Thyroid gland (tissue), 4 donors: ENCODE data around the gene REPIN1. TPM values are rescaled to one million over a fixed set of nuclear protein-coding genes. Genes with fewer than 3 reads are reported as not detected.

Experiments
- DNase-seq, 2 donors: peaks; one replicate each; pipeline ENCODE4 v3.0.0-alpha.2; 2019
- H3K27ac ChIP-seq, 3 donors: fragments of 200-600 bp; sonication (generic); 1 replicate in 2 of 3; 2 replicates in 1 of 3; pipeline ENCODE4 v1.5.1; 2016 to 2019; ENCODE audit warnings: mild to moderate bottlenecking in 1 of 3, moderate library complexity in 1 of 3
- H3K27me3 ChIP-seq: fragments of 200-600 bp; sonication (generic); one replicate; pipeline ENCODE4 v1.5.1; 2019
- H3K36me3 ChIP-seq, 2 donors: fragments of 200-600 bp; sonication (generic); one replicate each; pipeline ENCODE4 v1.5.1; 2016 to 2019
- H3K4me1 ChIP-seq, 2 donors: fragments of 200-600 bp; sonication (generic); one replicate each; pipeline ENCODE4 v1.5.1; 2017 to 2019
- H3K4me3 ChIP-seq, 3 donors: fragments of 200-600 bp; sonication (generic); replicated peaks in 1 of 3; 1 replicate in 2 of 3; 2 replicates in 1 of 3; pipeline ENCODE4 v1.5.1; 2016; ENCODE audit warnings: mild to moderate bottlenecking in 1 of 3
- H3K9me3 ChIP-seq: fragments of 200-600 bp; sonication (generic); one replicate; pipeline ENCODE4 v1.5.1; 2017
- CTCF ChIP-seq, 6 experiments: fragments of 200-600 bp in 3 of 6; fragments of 450-650 bp in 3 of 6; sonication (generic) in 3 of 6; IDR thresholded peaks; one replicate each; pipeline ENCODE4 v1.5.1; 2016 to 2019; ENCODE audit warnings: antibody characterized with exemption in 6 of 6, mild to moderate bottlenecking in 2 of 6, inconsistent platforms in 1 of 6, moderate library complexity in 1 of 6
- POLR2A ChIP-seq, 2 donors: fragments of 450-650 bp; IDR thresholded peaks; one replicate each; pipeline ENCODE4 v1.6.1; 2017; ENCODE audit warnings: antibody characterized with exemption in 2 of 2, mild to moderate bottlenecking in 2 of 2, moderate library complexity in 1 of 2
- WGBS, 2 donors: methylation state at CpG; one replicate each; pipeline ENCODE4 v1.1.5; 2017; 5-methylcytosine and 5-hydroxymethylcytosine counted together
- intact Hi-C: fragments of 100-400 bp; cut with DNase I; formaldehyde crosslinking; loops from one replicate; pipeline ENCODE4 v1.15.1; 2023
- total RNA-seq, 4 donors: library from RNA; depleted of rRNA; stranded (reverse); fragments of >200 nt; gene quantifications; one replicate each; pipeline ENCODE4 v1.2.3, GENCODE V29; 2016

REPIN1 gene
- total RNA-seq, 4 donors from 2014 or later, result 71.9 to 144 (median 123) TPM

GRCh38 chr7:150343225-150343624 is 25.4 kb upstream of the REPIN1 start:
- DNase-seq, result no peak
- H3K4me3 ChIP-seq, result no peak overlapping the region
- H3K9me3 ChIP-seq, result no peaks in the 10 kb centered on the region
- TF ChIP-seq POLR2A (IDR thresholded peaks at IDR 0.05) (no peak), CTCF (IDR thresholded peaks at IDR 0.05) (no peak)
- H3K27ac ChIP-seq, result no peak overlapping the region
- intact Hi-C loops, result no loop called here
- H3K27me3 ChIP-seq, result no peaks in the 10 kb centered on the region
- no peaks in the 10 kb centered on the region for H3K36me3 ChIP-seq
- WGBS, 2 donors, result 92 to 93% methylated on average over 2 of the region's 2 CpGs
- peaks cover 14 to 24% of the 10 kb centered on the region in 2 donors for H3K4me1 ChIP-seq

- no peak for DNase-seq
- Histone ChIP-seq H3K27me3 (no peaks in the 10 kb centered on the region), H3K9me3 (no peaks in the 10 kb centered on the region), H3K4me1 (peaks cover 14 to 24% of the 10 kb centered on the region in 2 donors), H3K36me3 (no peaks in the 10 kb centered on the region), H3K27ac (no peak overlapping the region), H3K4me3 (no peak overlapping the region)
- intact Hi-C loops, result no loop called here
- no peak for TF ChIP-seq POLR2A (IDR thresholded peaks at IDR 0.05)
- no peak for TF ChIP-seq CTCF (IDR thresholded peaks at IDR 0.05)
Observed at GRCh38 chr7:150344299-150344698, 24.3 kb upstream of the REPIN1 start.

GRCh38 chr7:150345012-150345411 is 23.6 kb upstream of the REPIN1 start:
- no peak overlapping the region for H3K4me3 ChIP-seq
- no peaks in the 10 kb centered on the region for H3K9me3 ChIP-seq
- H3K4me1 ChIP-seq, result peaks cover 14 to 19% of the 10 kb centered on the region in 2 donors
- TF ChIP-seq CTCF (IDR thresholded peaks at IDR 0.05), result no peak
- no peak for TF ChIP-seq POLR2A (IDR thresholded peaks at IDR 0.05)
- H3K27me3 ChIP-seq, result no peaks in the 10 kb centered on the region
- WGBS, 2 donors, result 87 to 88% methylated on average over 1 of the region's 1 CpG
- intact Hi-C loops, result no loop called here
- DNase-seq, result no peak
- no peak overlapping the region for H3K27ac ChIP-seq
- H3K36me3 ChIP-seq, result no peaks in the 10 kb centered on the region

GRCh38 chr7:150346922-150347321 is 21.7 kb upstream of the REPIN1 start:
- Histone ChIP-seq H3K4me3 (no peak overlapping the region), H3K36me3 (no peaks in the 10 kb centered on the region), H3K27ac (no peak overlapping the region), H3K9me3 (no peaks in the 10 kb centered on the region), H3K4me1 (peaks cover 0 to 3% of the 10 kb centered on the region in 2 donors), H3K27me3 (no peaks in the 10 kb centered on the region)
- WGBS, 2 donors, result 77 to 92% methylated on average over 5 of the region's 5 CpGs
- TF ChIP-seq POLR2A (IDR thresholded peaks at IDR 0.05) (no peak), CTCF (IDR thresholded peaks at IDR 0.05) (no peak)
- intact Hi-C loops, result no loop called here
- DNase-seq, result no peak

- no peaks in the 10 kb centered on the region for H3K27me3 ChIP-seq
- no peak overlapping the region for H3K27ac ChIP-seq
- intact Hi-C loops, result no loop called here
- 70 to 74% methylated on average over 8 of the region's 8 CpGs for WGBS, 2 donors
- peaks cover 0 to 2% of the 10 kb centered on the region in 2 donors for H3K4me1 ChIP-seq
- H3K9me3 ChIP-seq, result no peaks in the 10 kb centered on the region
- no peak for TF ChIP-seq POLR2A (IDR thresholded peaks at IDR 0.05)
- TF ChIP-seq CTCF (IDR thresholded peaks at IDR 0.05), result no peak
- H3K36me3 ChIP-seq, result no peaks in the 10 kb centered on the region
- H3K4me3 ChIP-seq, result no peak overlapping the region
- no peak for DNase-seq
Observed at GRCh38 chr7:150351587-150352194, 16.9 kb upstream of the REPIN1 start.
